Smooth muscle cell (in vitro differentiated cells): Measurements from ENCODE around the gene CCDC183. TPM values are rescaled to one million over a fixed set of nuclear protein-coding genes. Genes with fewer than 3 reads are reported as not detected.
A peak's percentile ranks its signal among the peaks of the same experiment; 100 is the strongest.

Experiments used
- DNase-seq: peaks from one replicate; lab custom pipeline; 2025; ENCODE audit not compliant: unreplicated experiment; lab: John Stamatoyannopoulos, UW
- H2AFZ ChIP-seq: fragments of 200-600 bp; sonication (generic); 2 replicates; pipeline ENCODE4 v1.6.0; 2016; ENCODE audit warnings: antibody characterized with exemption, low read depth, mild to moderate bottlenecking
- H3F3A ChIP-seq: fragments of 200-600 bp; sonication (generic); 2 replicates; pipeline ENCODE4 v1.6.0; 2017; ENCODE audit warnings: antibody characterized with exemption, low read depth
- H3K27ac ChIP-seq: fragments of 200-600 bp; sonication (generic); 2 replicates; pipeline ENCODE4 v1.5.1; 2016; ENCODE audit warnings: low read depth, mild to moderate bottlenecking
- H3K27me3 ChIP-seq: fragments of 200-600 bp; sonication (generic); 2 replicates; pipeline ENCODE4 v1.6.1; 2016; ENCODE audit warnings: low read depth, mild to moderate bottlenecking
- H3K36me3 ChIP-seq: fragments of 200-600 bp; sonication (generic); 2 replicates; pipeline ENCODE4 v1.5.1; 2016; ENCODE audit warnings: low read depth
- H3K4me1 ChIP-seq: fragments of 200-600 bp; sonication (generic); 2 replicates; pipeline ENCODE4 v1.5.1; 2016; ENCODE audit warnings: low read depth
- H3K4me2 ChIP-seq: fragments of 200-600 bp; sonication (generic); 2 replicates; pipeline ENCODE4 v1.6.0; 2016; ENCODE audit warnings: mild to moderate bottlenecking
- H3K4me3 ChIP-seq: fragments of 200-600 bp; sonication (generic); 2 replicates; pipeline ENCODE4 v1.5.1; 2016; ENCODE audit warnings: mild to moderate bottlenecking
- H3K79me2 ChIP-seq: fragments of 200-600 bp; sonication (generic); 2 replicates; pipeline ENCODE4 v1.6.0; 2016; ENCODE audit warnings: low read depth, mild to moderate bottlenecking
- H3K9ac ChIP-seq: fragments of 200-600 bp; sonication (generic); 2 replicates; pipeline ENCODE4 v1.6.0; 2016; ENCODE audit warnings: low read depth
- H3K9me3 ChIP-seq: fragments of 200-600 bp; sonication (generic); replicated peaks from 2 replicates; pipeline ENCODE4 v1.5.1; 2016; ENCODE audit warnings: low read depth
- H4K20me1 ChIP-seq: fragments of 200-600 bp; sonication (generic); 2 replicates; pipeline ENCODE4 v1.6.0; 2016; ENCODE audit warnings: low read depth
- CTCF ChIP-seq: fragments of 200-600 bp; sonication (generic); IDR thresholded peaks from 2 replicates; pipeline ENCODE4 v1.5.1; 2017; ENCODE audit warnings: borderline replicate concordance, mild to moderate bottlenecking, antibody characterized with exemption; ENCODE audit not compliant: insufficient read depth, poor library complexity, severe bottlenecking
- WGBS: methylation state at CpG from one replicate; pipeline ENCODE4 v1.1.7; 2016; ENCODE audit warnings: low lambda C conversion rate; 5-methylcytosine and 5-hydroxymethylcytosine counted together
- polyA plus RNA-seq: library from polyadenylated mRNA; unstranded; fragments of >200 nt; fragmentation: Nextera tagmentation; extraction: Ambion mirVana; gene quantifications from 2 replicates; pipeline ENCODE4 v1.2.1, GENCODE V29; 2016
- total RNA-seq: library from RNA; depleted of rRNA; stranded (reverse); fragments of >200 nt; gene quantifications from 2 replicates; pipeline ENCODE4 v1.2.3, GENCODE V29; 2014

CCDC183 gene
- total and polyA plus RNA-seq, 2 experiments from 2014 or later, result 2.0 to 3.7 TPM

- H3K4me2 ChIP-seq, result peak overlapping the region; percentile 92
- H2AFZ ChIP-seq, result no peak overlapping the region
- DNase-seq, result no peak
- H3K9me3 ChIP-seq, result no peaks in the 10 kb centered on the region
- H3K9ac ChIP-seq, result peak overlapping the region; percentile 49
- peaks cover 57% of the 10 kb centered on the region for H3K79me2 ChIP-seq
- peaks cover 24% of the 10 kb centered on the region for H3K4me1 ChIP-seq
- H3K36me3 ChIP-seq, result no peaks in the 10 kb centered on the region
- WGBS, result 3% methylated on average over 14 of the region's 14 CpGs
- TF ChIP-seq CTCF, result no peak
- H3K27me3 ChIP-seq, result no peaks in the 10 kb centered on the region
- H3K27ac ChIP-seq, result peak overlapping the region; percentile 51
- H3F3A ChIP-seq, result peaks cover 3% of the 10 kb centered on the region
- H3K4me3 ChIP-seq, result peak overlapping the region; percentile 97
- H4K20me1 ChIP-seq, result peaks cover 48% of the 10 kb centered on the region
Observed at GRCh38 chr9:136808806-136809158, 12.6 kb downstream of the CCDC183 start.

- no peaks in the 10 kb centered on the region for H3K36me3 ChIP-seq
- DNase-seq, result no peak
- no peak overlapping the region for H3K9ac ChIP-seq
- 98% methylated on average over 13 of the region's 13 CpGs for WGBS
- no peak overlapping the region for H3K27ac ChIP-seq
- H3F3A ChIP-seq, result peaks cover 3% of the 10 kb centered on the region
- peaks cover 90% of the 10 kb centered on the region for H4K20me1 ChIP-seq
- no peak overlapping the region for H2AFZ ChIP-seq
- H3K4me3 ChIP-seq, result no peak overlapping the region
- H3K4me1 ChIP-seq, result peaks cover 7% of the 10 kb centered on the region
- H3K27me3 ChIP-seq, result no peaks in the 10 kb centered on the region
- H3K9me3 ChIP-seq, result no peaks in the 10 kb centered on the region
- TF ChIP-seq CTCF, result no peak
- no peak overlapping the region for H3K4me2 ChIP-seq
- H3K79me2 ChIP-seq, result peaks cover 89% of the 10 kb centered on the region
Observed at GRCh38 chr9:136814725-136815421, 18.7 kb downstream of the CCDC183 start.

- 0% methylated on average over 1 of the region's 1 CpG for WGBS
- Histone ChIP-seq H3K79me2 (peaks cover 89% of the 10 kb centered on the region), H4K20me1 (peaks cover 90% of the 10 kb centered on the region)
Observed at GRCh38 chr9:136815422-136815782, 19.3 kb downstream of the CCDC183 start.

More at GRCh38 chr9:136815422-136815782, 19.3 kb downstream of the CCDC183 start:
- no peak overlapping the region for H3K9ac ChIP-seq
- no peak for DNase-seq
- no peak overlapping the region for H2AFZ ChIP-seq
- H3K9me3 ChIP-seq, result no peaks in the 10 kb centered on the region
- no peaks in the 10 kb centered on the region for H3K27me3 ChIP-seq
- no peaks in the 10 kb centered on the region for H3K36me3 ChIP-seq
- no peak overlapping the region for H3K4me2 ChIP-seq
- H3K4me1 ChIP-seq, result peaks cover 2% of the 10 kb centered on the region
- H3K4me3 ChIP-seq, result no peak overlapping the region
- H3F3A ChIP-seq, result no peaks in the 10 kb centered on the region
- H3K27ac ChIP-seq, result no peak overlapping the region
- no peak for TF ChIP-seq CTCF
